ENCODE data around the gene RSPH3.
"Not testable (repeated sequence)": the region's sequence is repeated elsewhere in the genome, so short reads cannot be mapped to it uniquely, and the experiment has no call there.

The RSPH3 gene

GRCh38 chr6:158972241-158973233 is 27.5 kb downstream of the RSPH3 start:
- DNase-seq = peak in 3 of 4 experiments; percentile 28 to 75 (median 68)

- DNase-seq = no peak
Observed at GRCh38 chr6:158970640-158971275, 29.2 kb downstream of the RSPH3 start.

- DNase-seq = no peak
Observed at GRCh38 chr6:158969148-158969547, 30.9 kb downstream of the RSPH3 start.

GRCh38 chr6:158963020-158963808 is 36.8 kb downstream of the RSPH3 start:
- peak in 1 of 4 experiments; percentile 10 for DNase-seq

- DNase-seq = no peak
Observed at GRCh38 chr6:158962371-158962770, 37.6 kb downstream of the RSPH3 start.

- no peak for DNase-seq
Observed at GRCh38 chr6:158960026-158960425, 40.0 kb downstream of the RSPH3 start.

GRCh38 chr6:158959552-158959951 is 40.5 kb downstream of the RSPH3 start:
- no peak for DNase-seq

GRCh38 chr6:158958504-158959386 is 41.3 kb downstream of the RSPH3 start:
- no peak for DNase-seq

GRCh38 chr6:158955255-158955654 is 44.7 kb downstream of the RSPH3 start:
- peak in 2 of 4 experiments; percentile 33 to 60 for DNase-seq

- peak in 1 of 4 experiments; percentile 5 for DNase-seq
Observed at GRCh38 chr6:158954753-158955152, 45.2 kb downstream of the RSPH3 start.

- not testable (repeated sequence) for DNase-seq
Observed at GRCh38 chr6:158952011-158952410, 48.0 kb downstream of the RSPH3 start.

GRCh38 chr6:158951565-158951964 is 48.4 kb downstream of the RSPH3 start:
- not testable (repeated sequence) for DNase-seq

- no peak for DNase-seq
Observed at GRCh38 chr6:158947284-158947683, 52.7 kb downstream of the RSPH3 start.

GRCh38 chr6:158943380-158944032 is 56.5 kb downstream of the RSPH3 start:
- no peak for DNase-seq

GRCh38 chr6:158942349-158942748 is 57.7 kb downstream of the RSPH3 start:
- no peak for DNase-seq

GRCh38 chr6:158941246-158941645 is 58.8 kb downstream of the RSPH3 start:
- no peak for DNase-seq

GRCh38 chr6:158939255-158940159 is 60.5 kb downstream of the RSPH3 start:
- DNase-seq = peak; percentile 50 to 73 (median 65)

GRCh38 chr6:158938811-158939254 is 61.2 kb downstream of the RSPH3 start:
- peak; percentile 7 to 45 (median 37) for DNase-seq

- no peak for DNase-seq
Observed at GRCh38 chr6:158938220-158938619, 61.8 kb downstream of the RSPH3 start.

GRCh38 chr6:158934157-158934556 is 65.8 kb downstream of the RSPH3 start:
- no peak for DNase-seq
